ENCODE data around the gene IDUA.

DNA sequence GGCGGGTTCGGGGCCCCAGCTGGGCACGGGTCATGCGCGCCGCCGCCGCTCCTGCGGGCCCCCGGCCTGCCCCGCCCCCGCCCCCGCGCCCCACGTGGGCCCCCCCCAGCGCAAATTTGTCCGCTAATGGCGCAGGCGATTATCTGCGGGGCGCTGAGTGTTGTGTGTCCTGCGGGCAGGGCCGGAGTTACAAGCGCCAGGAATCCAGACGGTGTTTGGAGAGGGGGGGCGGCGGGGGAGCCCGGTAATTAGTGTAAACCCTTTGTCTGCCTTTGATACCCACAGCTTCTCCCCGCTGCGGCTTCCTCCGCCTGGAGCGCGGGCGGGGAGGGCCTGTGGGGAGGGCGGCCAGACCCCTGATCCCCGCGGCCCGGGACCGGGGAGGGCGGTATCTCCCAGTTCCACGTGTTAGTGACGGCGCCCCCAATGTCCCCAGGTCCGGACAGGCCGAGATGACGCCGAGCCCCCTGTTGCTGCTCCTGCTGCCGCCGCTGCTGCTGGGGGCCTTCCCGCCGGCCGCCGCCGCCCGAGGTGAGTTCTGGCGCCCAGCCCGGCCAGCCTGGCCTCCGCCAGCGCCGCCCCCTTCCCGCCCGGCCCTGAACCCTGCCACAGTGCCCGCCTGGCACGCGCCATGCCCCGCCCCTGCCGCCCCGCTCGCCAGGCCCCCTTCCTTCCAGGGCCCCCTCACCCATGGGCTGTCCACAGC lies 25.3 kb downstream of the IDUA start:
- TF ChIP-seq, protein P1, sequence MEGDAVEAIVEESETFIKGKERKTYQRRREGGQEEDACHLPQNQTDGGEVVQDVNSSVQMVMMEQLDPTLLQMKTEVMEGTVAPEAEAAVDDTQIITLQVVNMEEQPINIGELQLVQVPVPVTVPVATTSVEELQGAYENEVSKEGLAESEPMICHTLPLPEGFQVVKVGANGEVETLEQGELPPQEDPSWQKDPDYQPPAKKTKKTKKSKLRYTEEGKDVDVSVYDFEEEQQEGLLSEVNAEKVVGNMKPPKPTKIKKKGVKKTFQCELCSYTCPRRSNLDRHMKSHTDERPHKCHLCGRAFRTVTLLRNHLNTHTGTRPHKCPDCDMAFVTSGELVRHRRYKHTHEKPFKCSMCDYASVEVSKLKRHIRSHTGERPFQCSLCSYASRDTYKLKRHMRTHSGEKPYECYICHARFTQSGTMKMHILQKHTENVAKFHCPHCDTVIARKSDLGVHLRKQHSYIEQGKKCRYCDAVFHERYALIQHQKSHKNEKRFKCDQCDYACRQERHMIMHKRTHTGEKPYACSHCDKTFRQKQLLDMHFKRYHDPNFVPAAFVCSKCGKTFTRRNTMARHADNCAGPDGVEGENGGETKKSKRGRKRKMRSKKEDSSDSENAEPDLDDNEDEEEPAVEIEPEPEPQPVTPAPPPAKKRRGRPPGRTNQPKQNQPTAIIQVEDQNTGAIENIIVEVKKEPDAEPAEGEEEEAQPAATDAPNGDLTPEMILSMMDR (conservative IDR thresholded peaks at IDR 0.05) = no peak
- no peak for TF ChIP-seq EZH2 (IDR thresholded peaks at IDR 0.05; ENCODE audit: low read depth)
